HEK293 (cell line): ENCODE data around the gene BICD1.

Experiments used
- CTCF ChIA-PET: fragments of 350-600 bp; formaldehyde crosslinking; extraction: SDS; loops from one replicate; lab custom pipeline; 2021; ENCODE audit warnings: antibody characterized with exemption; lab: Yijun Ruan, JAX
- POLR2A ChIA-PET: fragments of 300-600 bp; formaldehyde crosslinking; extraction: SDS; loops from one replicate; lab custom pipeline; 2020; ENCODE audit warnings: antibody characterized with exemption, inconsistent platforms; lab: Yijun Ruan, JAX
- H3K27ac ChIP-seq: fragments of 200-500 bp; sonication (Bioruptor generic); 2 replicates; pipeline ENCODE4 v1.5.1; 2014; ENCODE audit warnings: low read depth, low read length, control low read depth, inconsistent platforms; ENCODE audit errors: extremely low read depth
- H3K36me3 ChIP-seq, 2 experiments: fragments of 200-500 bp in 1 of 2; sonication (Bioruptor generic) in 1 of 2; 1 replicate in 1 of 2; 2 replicates in 1 of 2; pipeline ENCODE4 v1.5.1; 2014 to 2017; ENCODE audit warnings: inconsistent platforms in 2 of 2, low read length in 2 of 2; ENCODE audit not compliant: control insufficient read depth in 2 of 2, insufficient read depth in 1 of 2
- H3K4me1 ChIP-seq: fragments of 200-500 bp; sonication (Bioruptor generic); 2 replicates; pipeline ENCODE4 v1.5.1; 2014; ENCODE audit warnings: mild to moderate bottlenecking, low read length, inconsistent platforms; ENCODE audit not compliant: control insufficient read depth, insufficient read depth
- H3K4me3 ChIP-seq: 2 replicates; pipeline ENCODE4 v1.5.1; 2011; ENCODE audit warnings: low read depth, mild to moderate bottlenecking, control low read depth, low read length, moderate library complexity
- H3K9me3 ChIP-seq: fragments of 200-500 bp; sonication (Bioruptor generic); 2 replicates; pipeline ENCODE4 v1.5.1; 2014; ENCODE audit warnings: low read depth, low read length, inconsistent platforms; ENCODE audit not compliant: control insufficient read depth, insufficient read depth
- GLIS1 ChIP-seq: fragments of 450-650 bp; formaldehyde crosslinking; IDR thresholded peaks from 2 replicates; pipeline ENCODE4 v1.5.1; 2016; ENCODE audit warnings: missing biosample characterization, missing genetic modification characterization
- GLIS2 ChIP-seq: fragments of 450-650 bp; formaldehyde crosslinking; IDR thresholded peaks from 2 replicates; pipeline ENCODE4 v1.5.1; 2016; ENCODE audit warnings: missing biosample characterization, missing genetic modification characterization
- KLF7 ChIP-seq: fragments of 450-650 bp; formaldehyde crosslinking; IDR thresholded peaks from 2 replicates; pipeline ENCODE4 v1.5.1; 2016; ENCODE audit warnings: missing biosample characterization, missing genetic modification characterization, borderline replicate concordance
- MZF1 ChIP-seq: fragments of 450-650 bp; formaldehyde crosslinking; IDR thresholded peaks from 2 replicates; pipeline ENCODE4 v1.5.1; 2017; ENCODE audit warnings: missing biosample characterization, missing genetic modification characterization, borderline replicate concordance
- PRDM1 ChIP-seq: fragments of 450-650 bp; formaldehyde crosslinking; IDR thresholded peaks from 2 replicates; pipeline ENCODE4; 2016; ENCODE audit warnings: missing biosample characterization, missing genetic modification characterization
- PRDM4 ChIP-seq: fragments of 450-650 bp; formaldehyde crosslinking; IDR thresholded peaks from 2 replicates; pipeline ENCODE4 v1.5.1; 2017; ENCODE audit warnings: missing biosample characterization, missing genetic modification characterization
- PRDM6 ChIP-seq: fragments of 450-650 bp; formaldehyde crosslinking; IDR thresholded peaks from 2 replicates; pipeline ENCODE4 v1.5.1; 2017; ENCODE audit warnings: missing biosample characterization, missing genetic modification characterization
- TRIM28 ChIP-seq: IDR thresholded peaks from 2 replicates; pipeline ENCODE4 v1.6.1; 2011; ENCODE audit warnings: low read length, control low read depth, borderline replicate concordance
- ZNF239 ChIP-seq: fragments of 450-650 bp; formaldehyde crosslinking; IDR thresholded peaks from 2 replicates; pipeline ENCODE4 v1.5.1; 2016; ENCODE audit warnings: missing biosample characterization, missing genetic modification characterization
- ZNF280C ChIP-seq: fragments of 450-650 bp; formaldehyde crosslinking; IDR thresholded peaks from 2 replicates; pipeline ENCODE4 v1.5.1; 2016; ENCODE audit warnings: missing biosample characterization, missing genetic modification characterization
- ZNF341 ChIP-seq: fragments of 450-650 bp; formaldehyde crosslinking; IDR thresholded peaks from 2 replicates; pipeline ENCODE4; 2016; ENCODE audit warnings: low read depth, missing biosample characterization, missing genetic modification characterization
- ZNF350 ChIP-seq: fragments of 450-650 bp; formaldehyde crosslinking; IDR thresholded peaks from 2 replicates; pipeline ENCODE4 v1.5.0; 2017; ENCODE audit warnings: missing biosample characterization, mild to moderate bottlenecking, missing genetic modification characterization
- ZNF354C ChIP-seq: fragments of 450-650 bp; formaldehyde crosslinking; IDR thresholded peaks from 2 replicates; pipeline ENCODE4 v1.5.1; 2016; ENCODE audit warnings: missing biosample characterization, missing genetic modification characterization, low read depth, borderline replicate concordance
- ZNF362 ChIP-seq: fragments of 450-650 bp; formaldehyde crosslinking; IDR thresholded peaks from 2 replicates; pipeline ENCODE4 v1.5.1; 2016; ENCODE audit warnings: missing biosample characterization, missing genetic modification characterization
- ZNF488 ChIP-seq: fragments of 450-650 bp; formaldehyde crosslinking; IDR thresholded peaks from 2 replicates; pipeline ENCODE4 v1.5.1; 2016; ENCODE audit warnings: missing biosample characterization, missing genetic modification characterization
- ZNF521 ChIP-seq: fragments of 450-650 bp; formaldehyde crosslinking; IDR thresholded peaks from 2 replicates; pipeline ENCODE4 v1.5.1; 2017; ENCODE audit warnings: missing biosample characterization, mild to moderate bottlenecking, missing genetic modification characterization
- ZNF555 ChIP-seq: fragments of 450-650 bp; formaldehyde crosslinking; conservative IDR thresholded peaks from 2 replicates; pipeline ENCODE4 v1.5.1; 2017; ENCODE audit warnings: missing biosample characterization, mild to moderate bottlenecking, missing genetic modification characterization, inconsistent platforms
- ZNF76 ChIP-seq: fragments of 450-650 bp; formaldehyde crosslinking; IDR thresholded peaks from 2 replicates; pipeline ENCODE4; 2016; ENCODE audit warnings: low read depth, missing biosample characterization, missing genetic modification characterization, borderline replicate concordance
- ZNF791 ChIP-seq: fragments of 450-650 bp; formaldehyde crosslinking; IDR thresholded peaks from 2 replicates; pipeline ENCODE4 v1.5.1; 2016; ENCODE audit warnings: missing biosample characterization, missing genetic modification characterization
- ZSCAN18 ChIP-seq: fragments of 450-650 bp; formaldehyde crosslinking; IDR thresholded peaks from 2 replicates; pipeline ENCODE4 v1.5.1; 2016; ENCODE audit warnings: missing biosample characterization, missing genetic modification characterization

BICD1 gene

GRCh38 chr12:32155961-32156529, 49.4 kb downstream of the BICD1 start:
- TF ChIP-seq ZNF354C (no peak), ZNF280C (tag by site-specific recombination) (no peak), ZNF521 (no peak), PRDM1 (peak; percentile 41), TRIM28 (peak; percentile 92), KLF7 (tag by site-specific recombination) (no peak), ZNF341 (no peak), MZF1 (tag by site-specific recombination) (no peak), ZNF350 (no peak), ZNF239 (tag by site-specific recombination) (no peak)
- POLR2A ChIA-PET, result interaction anchor here (0.6 kb wide), 1 partner anchor 100 kb away, joined by 3 read pairs; no protein-coding TSS in a partner anchor
- Histone ChIP-seq H3K4me1 (peaks cover 6% of the 10 kb centered on the region; the same call in 1 of the 2 replicates), H3K9me3 (no peaks in the 10 kb centered on the region), H3K36me3 (peaks cover 0 to 5% of the 10 kb centered on the region in 2 experiments; a peak in 1 of 3 replicates), H3K4me3 (no peak overlapping the region), H3K27ac (no peak overlapping the region)
- CTCF ChIA-PET, result interaction anchor here (1.2 kb wide), 1 partner anchor 95 kb away, joined by 3 read pairs; no protein-coding TSS in a partner anchor

GRCh38 chr12:32158525-32158924, 51.9 kb downstream of the BICD1 start:
- H3K4me3 ChIP-seq, result no peak overlapping the region
- ChIA-PET CTCF (no interaction called here), POLR2A (no interaction called here)

More at GRCh38 chr12:32158525-32158924, 51.9 kb downstream of the BICD1 start:
- H3K9me3 ChIP-seq, result no peaks in the 10 kb centered on the region
- no peak overlapping the region for H3K27ac ChIP-seq
- TF ChIP-seq ZSCAN18 (tag by site-specific recombination), result no peak
- TF ChIP-seq ZNF488 (tag by site-specific recombination), result no peak
- no peak for TF ChIP-seq GLIS1 (tag by site-specific recombination)
- no peak for TF ChIP-seq ZNF76
- TF ChIP-seq PRDM6 (tag by site-specific recombination), result no peak
- TF ChIP-seq GLIS2 (tag by site-specific recombination), result no peak
- TF ChIP-seq ZNF354C, result no peak
- TF ChIP-seq ZNF791, result no peak
- TF ChIP-seq ZNF362 (tag by site-specific recombination), result no peak
- no peak for TF ChIP-seq ZNF555 (tag by site-specific recombination)
- no peak for TF ChIP-seq PRDM4 (tag by site-specific recombination)
- peaks cover 6% of the 10 kb centered on the region; the same call in 1 of the 2 replicates for H3K4me1 ChIP-seq
- peaks cover 0 to under 1% of the 10 kb centered on the region in 2 experiments; a peak in 1 of 3 replicates for H3K36me3 ChIP-seq
